M059J (cell line): Measurements from ENCODE around the gene TRIM37. TPM values are rescaled to one million over a fixed set of nuclear protein-coding genes. Genes with fewer than 3 reads are reported as not detected.
"Not testable (repeated sequence)": the region's sequence is repeated elsewhere in the genome, so short reads cannot be mapped to it uniquely, and the experiment has no call there.

Experiments
- DNase-seq: peaks from one replicate; pipeline ENCODE4 v3.0.0-alpha.2; 2012; ENCODE audit warnings: low read depth
- total RNA-seq: library from RNA; depleted of rRNA; stranded (reverse); fragments of >200 nt; shearing (Covaris generic); gene quantifications from 2 replicates; pipeline ENCODE4 v1.2.3, GENCODE V29; 2014

The TRIM37 gene
- total RNA-seq, 1 experiment from 2014 or later, result 35.7 TPM

DNA sequence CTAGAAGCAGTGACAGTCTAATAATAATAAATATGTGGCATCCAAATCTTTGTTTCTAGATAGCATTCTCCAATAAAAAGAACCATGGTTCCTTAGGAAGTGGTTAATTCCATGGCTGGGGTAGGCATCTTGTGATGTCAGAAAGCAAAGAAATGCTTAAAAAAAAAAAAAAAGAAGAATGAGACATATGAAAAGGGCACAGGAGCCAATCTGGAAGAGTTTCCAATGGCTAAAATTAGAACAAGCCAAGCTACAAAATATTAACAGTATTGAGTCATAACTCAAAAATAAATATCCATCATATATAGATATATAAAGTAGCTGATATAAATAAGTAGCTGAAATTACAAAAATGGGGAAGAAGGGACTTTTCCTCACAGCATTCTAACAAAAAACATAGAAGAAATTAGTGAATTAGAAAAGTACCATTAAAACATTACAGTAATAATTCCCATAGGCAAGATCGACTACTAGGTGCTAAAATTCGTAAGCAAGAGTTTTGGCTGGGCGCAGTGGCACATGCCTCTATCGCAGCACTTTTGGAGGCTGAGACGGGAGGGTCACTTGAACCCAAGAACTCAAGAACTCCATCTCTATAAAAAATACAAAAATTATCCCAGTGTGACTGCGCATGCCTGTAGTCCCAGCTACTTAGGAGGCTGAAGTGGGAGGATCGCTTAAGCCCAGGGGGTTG is 111.3 kb downstream of the TRIM37 start:
- no peak for DNase-seq

DNA sequence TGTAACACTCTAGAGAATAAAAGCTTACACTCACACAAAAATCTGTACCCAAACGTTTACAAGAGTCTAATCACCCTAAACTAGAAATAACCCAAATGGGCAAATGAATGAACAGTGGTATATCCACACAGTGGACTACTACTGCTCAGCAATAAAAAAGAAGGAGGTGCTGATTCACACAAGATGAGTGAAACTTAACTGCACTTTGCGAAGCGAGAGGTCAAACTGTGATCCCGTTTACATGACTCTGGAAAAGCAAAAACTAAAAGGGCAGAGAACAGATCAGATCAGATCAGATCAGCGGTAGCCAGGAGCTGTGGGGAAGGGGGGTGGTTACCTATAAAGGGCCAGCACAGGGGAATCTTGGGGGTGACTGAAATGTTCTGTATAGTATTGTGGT is 113.4 kb downstream of the TRIM37 start:
- no peak for DNase-seq

DNA sequence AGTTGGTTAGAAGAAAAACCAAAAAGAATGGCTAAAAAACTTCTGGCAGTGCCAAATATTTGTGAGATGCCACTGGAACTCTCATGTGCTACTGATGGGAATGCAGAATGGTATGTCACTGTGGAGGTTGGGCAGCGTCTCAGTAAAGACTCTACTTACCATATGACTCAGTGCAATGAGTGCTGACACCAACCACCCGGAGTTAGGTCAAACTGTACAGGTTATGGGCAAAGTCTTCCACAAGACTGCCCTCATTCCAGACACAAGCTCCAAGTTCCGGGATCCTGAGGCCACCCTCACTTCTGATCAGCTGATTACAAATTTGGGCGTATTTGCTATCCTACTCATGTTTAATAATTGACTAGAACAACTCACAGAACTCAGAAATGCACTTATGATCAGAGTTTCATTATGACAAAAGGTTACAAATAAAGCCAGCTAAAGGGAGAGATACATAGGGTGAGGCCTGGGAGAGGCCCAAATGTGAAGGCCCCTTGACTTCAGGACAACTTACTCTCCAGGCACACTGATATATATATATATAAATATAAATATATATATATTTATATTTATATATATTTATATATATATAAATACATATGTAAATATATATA is 114.9 kb downstream of the TRIM37 start:
- DNase-seq, result peak; percentile 86

DNA sequence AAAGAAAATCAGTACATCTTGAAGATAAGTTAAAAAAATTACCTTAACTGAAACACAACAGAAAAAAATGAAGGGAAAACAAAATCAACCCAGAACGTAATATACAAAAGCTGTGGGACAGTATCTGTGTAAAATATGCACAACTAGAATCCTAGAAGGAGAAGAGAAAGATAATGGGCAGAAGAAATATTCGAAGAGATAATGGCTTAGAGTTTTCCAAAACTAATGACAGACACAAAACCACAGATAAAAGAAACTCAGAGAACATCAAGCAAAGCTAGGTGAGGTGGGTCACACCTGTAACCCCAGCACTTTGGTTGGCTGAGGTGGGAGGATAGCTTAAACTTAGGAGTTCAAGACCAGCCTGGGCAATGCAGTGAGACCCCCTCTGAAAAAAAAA is 117.1 kb downstream of the TRIM37 start:
- DNase-seq, result no peak

DNA sequence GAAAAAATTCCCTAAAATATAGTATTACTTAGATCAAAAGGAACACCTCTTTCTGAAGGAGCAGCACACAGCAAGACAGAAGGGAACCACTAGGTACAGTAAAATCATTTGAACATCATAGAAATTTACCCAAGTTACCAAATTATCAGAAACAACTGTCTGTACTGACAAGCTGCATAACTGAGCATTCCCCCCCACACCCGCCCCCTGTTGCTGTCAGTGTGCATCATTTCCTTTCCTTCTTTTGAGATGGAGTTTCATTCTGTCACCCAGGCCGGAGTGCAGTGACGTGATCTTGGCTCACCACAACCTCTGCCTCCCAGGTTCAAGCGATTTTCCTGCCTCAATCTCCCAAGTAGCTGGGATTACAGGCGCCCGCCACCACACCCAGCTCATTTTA is 120.7 kb downstream of the TRIM37 start:
- DNase-seq, result no peak

DNA sequence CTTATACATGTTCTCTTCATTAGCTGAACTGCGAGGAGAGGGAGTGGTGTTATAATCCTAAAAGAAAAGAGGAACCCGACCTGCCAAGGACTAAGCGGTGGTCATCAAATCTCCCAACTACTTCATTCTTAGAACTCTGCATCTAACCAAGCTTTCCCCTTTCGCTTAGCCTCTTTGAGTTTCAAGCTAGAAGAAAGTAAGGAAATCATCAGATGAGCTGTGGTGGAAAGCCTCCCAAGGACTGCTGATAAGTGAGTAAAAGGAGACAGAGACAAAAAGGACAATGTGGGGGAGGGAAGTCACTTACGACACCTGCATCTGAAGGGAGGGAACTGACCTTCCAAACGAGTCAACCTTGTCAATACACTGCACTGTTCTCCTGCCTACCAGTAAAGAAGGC is 121.3 kb downstream of the TRIM37 start:
- no peak for DNase-seq

DNA sequence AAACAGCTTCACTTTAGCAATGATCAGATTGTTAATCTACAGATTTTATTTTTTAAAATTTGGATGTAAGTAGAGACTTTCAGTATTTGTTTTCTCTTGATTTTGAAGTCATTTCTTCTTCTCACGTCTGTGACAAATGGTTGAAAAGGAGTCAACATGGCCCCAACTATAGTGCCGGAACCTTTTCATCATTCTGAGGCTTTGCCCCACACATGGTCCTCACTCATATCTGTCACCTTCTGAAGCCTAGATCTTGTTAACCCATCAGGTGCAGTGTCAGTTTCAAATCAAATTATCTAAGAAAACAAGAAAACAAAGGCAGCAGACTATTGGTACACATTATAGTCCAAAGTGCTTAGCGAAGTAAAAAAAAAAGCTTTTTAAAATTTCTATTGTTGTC is 124.1 kb downstream of the TRIM37 start:
- no peak for DNase-seq

DNA sequence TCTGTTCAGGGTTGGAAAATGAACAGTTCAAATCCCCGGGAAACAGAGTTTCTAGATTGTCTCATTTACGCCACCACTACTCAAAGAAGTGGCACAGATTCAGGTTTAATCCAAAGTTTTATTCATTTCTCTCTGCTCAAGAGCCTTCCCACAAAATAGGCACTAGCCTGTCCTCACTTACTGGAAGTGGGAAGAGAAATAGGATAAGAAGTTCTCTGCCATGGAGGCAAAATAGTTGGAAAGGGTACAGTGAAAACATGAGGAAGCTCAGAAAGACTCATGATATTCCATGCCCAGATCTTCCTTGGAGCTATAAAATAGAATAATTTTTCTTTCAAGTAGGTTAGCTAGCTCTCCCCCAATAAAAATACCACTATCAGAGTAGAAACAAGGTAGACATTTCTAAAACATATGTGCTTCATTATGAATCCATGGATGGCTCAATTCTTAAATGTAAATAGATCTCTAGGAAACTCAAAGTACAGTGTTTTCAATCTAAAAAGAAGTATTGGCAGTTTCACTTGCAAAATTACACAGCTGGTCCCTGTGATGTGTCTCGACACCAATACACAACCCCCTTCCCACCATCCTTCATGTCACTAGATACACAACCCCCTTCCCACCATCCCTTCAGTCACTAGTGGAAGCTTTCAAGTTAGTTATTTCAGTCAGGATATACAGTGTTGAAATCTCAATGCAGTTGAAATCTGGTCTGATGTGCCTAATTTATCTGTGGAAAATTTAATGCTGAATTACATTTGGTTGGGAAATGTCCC is 125.8 kb downstream of the TRIM37 start:
- no peak for DNase-seq

DNA sequence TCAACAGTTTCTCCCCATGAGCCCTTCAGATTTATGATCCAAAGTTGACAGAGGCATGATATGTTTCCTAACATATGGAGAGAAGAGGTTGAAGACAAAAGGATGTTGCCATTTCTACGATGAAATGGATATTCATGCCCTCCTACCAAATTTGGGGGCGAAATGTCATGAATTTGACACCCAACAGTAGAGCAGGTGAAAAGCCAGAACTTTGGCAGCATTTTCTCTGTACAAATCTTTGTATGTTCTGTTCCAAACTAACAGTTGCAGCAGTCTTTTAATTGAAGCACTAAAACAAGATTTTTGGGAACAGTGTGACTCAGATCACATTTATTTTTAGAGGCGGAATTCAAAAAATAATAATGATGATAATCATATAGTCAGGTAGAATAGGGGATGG is 130.1 kb downstream of the TRIM37 start:
- DNase-seq, result no peak

DNA sequence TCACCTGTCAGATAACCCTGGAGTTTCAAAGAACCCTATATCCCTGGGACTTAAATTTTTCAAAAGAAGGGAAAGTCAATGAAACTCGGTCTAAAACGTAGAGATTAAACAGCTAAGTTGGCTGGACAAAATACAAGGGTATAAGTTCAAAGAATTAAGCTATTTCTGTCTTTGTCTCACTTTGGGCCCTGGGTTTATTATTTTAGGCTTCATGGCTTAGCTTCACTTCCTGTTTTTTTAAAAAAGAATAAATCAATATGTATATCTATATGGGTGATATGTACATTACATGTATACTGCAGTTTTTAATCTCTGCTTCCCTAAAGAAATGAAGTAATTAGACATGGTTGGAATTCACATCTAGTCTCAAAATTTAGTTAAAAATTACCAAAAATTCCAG is 132.3 kb downstream of the TRIM37 start:
- DNase-seq, result no peak

DNA sequence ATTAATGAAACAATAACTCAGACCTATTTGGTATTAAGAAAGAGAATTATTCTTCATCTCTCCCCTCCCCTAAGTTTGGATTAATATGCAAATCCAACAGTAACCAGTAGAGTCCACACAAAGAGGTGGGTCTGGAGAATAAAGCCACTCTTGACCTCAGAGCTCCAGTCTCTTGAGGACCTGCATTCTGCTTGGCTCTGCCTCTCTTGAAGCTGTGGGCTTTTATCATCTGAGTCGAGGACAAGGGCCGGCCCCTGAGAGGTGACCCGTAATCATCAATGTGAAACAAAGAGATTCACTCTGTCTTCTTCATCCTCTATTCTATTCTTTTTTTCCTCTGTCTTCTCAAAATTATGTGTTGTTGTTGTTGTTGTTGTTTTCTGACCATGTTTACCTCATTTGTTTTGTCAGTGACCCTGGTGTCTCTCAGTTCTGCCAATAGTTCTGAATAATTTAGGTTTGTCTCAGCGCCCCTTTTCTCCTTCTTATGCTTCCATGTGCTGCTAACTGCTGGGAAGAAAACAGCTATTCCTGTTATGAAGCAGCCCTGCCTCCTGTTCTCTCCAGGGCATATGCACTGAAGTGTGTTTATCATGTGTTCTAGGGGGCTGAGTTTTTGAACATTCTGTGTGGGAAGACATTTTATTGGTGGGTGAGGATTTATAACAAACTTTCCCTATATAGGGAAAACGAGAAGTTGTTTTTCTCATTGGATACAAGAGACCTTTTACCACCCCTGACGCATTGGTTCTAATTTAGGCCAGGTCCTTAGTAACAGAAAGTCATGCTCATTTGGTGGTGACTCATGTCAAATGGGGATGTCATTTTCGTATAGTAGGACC is 135.8 kb downstream of the TRIM37 start:
- DNase-seq, result peak; percentile 51

DNA sequence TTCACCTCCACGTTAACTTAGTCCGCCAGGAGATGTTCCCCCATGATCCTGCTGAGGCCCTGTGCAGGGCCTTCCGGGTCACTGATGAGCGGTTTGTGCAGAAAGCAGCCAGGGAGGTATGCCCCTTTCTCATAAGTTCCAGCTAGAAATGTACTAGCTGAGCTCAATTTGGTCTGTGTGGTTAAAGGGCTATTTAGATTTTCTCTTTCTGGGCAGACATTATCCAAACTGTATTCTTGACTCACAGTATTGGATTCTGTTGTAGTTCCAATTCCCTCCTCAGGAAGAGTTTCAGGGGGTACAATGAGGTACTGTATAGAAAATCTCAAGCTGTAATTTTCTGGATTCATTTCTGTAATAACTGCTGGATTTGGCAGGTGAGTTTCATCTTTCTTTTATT is 137.1 kb downstream of the TRIM37 start:
- DNase-seq, result no peak

DNA sequence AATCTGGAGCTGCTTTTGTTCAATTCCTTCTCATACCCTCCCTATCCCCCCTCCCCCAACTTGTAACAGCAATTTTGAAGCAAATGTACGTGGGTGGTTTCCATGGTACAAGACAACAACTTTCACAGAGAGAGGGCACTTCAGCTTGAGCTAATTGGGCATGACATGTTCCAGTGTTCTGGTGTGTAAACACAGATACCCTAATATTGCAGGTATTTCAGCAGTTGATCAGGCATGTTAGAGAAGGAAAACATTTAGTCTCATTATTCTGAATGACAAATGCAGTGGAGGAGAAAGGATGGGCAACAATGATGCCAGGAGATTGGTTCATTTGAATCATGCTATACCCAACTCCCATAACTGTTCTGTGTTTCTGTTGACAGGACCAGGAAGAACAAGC is 137.5 kb downstream of the TRIM37 start:
- peak; percentile 40 for DNase-seq

DNA sequence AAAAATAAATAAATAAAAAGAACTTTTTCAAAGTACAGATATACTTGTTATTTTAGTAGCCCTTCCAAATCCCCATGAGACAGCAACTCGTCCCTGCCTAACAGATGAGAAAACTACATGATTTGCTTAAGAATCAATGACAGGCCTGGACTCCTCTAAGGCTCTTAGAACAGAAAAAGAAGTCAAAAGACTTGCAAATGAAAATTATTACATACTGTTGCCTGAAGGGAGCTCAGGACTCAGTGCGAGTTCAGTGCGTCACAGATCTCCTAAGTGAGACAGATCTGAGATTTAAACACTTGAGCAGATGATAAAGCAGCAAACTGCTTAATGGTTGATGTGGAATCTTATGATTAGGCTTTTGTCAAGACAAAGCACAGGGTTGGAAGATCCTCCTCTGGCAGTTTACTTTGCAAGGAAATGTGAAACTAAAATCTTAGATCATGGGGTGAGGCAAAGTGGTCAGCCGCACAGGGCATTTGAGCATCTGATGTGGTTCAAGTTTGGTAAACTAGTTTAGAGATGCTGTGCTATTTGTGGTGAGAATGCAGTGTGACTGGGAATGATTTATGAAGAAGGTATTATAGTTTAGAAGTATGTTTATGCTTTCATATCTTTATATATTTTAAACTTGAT is 138.1 kb downstream of the TRIM37 start:
- peak; percentile 53 for DNase-seq

DNA sequence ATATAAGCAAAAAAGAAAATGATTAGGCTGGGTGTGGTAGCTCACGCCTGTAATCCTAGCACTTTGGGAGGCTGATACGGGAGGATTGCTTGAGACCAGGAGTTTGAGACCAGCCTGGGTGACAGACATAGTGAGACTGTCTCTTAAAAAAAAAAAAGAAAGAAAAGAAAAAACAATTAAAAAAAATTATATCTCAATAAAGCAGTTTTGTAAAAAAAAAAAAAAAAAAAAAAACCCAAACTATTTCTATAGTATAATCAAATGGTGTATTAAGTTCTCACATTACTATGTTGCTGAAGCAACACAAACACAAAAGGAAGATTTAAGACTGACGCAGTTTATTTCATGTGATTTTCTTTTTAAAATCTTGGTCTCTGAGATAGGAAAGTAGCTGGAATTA is 140.5 kb downstream of the TRIM37 start:
- no peak for DNase-seq

DNA sequence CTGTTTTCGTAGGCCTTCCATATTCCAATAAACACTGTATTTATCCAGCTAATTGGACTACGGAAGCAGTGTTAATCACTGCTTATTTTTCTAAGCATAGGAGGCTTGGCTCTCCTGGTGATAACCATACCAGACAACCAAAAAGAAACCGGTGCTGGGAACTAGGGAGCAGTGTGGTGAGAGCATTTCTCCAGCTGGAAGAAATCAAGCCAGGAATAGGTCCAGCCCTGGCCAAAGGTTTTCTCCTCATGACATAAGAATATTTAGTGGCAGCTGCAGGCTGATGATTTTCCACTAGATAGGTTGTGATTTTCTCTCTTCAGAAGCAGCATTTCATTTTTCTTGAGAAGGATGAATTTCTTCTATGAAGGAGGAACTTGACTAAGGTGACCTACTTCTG is 141.5 kb downstream of the TRIM37 start:
- DNase-seq, result no peak

DNA sequence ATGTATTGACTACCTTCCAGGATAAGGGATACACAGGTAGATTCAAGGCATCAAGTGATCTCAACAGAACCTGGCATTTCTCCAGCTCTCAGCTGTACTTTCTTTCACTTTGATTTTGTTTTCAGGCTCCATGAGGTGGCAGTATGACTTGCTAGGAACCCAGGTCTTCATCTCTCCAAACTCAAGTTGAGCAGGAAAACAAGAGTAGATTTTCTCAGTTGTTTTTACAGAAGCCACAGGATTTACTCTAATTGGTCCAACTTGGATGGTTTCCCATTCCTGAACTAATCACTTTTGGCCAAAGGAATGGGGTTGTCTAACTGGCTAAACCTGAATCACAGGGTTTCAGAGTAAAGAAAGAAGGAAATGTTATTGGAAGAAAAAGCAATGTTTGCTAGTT is 146.6 kb downstream of the TRIM37 start:
- DNase-seq, result peak; percentile 83

DNA sequence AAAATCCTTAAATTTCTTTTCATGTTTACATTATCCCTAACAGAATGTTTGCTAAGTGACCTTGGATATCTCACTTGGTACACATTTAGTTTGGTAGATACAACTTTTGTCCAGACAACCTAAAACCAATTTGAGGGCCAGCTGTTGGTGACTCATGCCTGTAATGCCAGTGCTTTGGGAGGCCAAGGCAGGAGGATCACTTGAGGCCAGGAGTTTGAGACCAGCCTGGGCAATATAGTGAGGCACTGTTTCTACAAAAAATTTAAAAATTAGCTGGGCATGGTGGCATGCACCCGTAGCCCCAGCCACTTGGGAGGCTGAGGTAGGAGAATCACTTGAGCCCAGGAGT is 149.0 kb downstream of the TRIM37 start:
- not testable (repeated sequence) for DNase-seq

DNA sequence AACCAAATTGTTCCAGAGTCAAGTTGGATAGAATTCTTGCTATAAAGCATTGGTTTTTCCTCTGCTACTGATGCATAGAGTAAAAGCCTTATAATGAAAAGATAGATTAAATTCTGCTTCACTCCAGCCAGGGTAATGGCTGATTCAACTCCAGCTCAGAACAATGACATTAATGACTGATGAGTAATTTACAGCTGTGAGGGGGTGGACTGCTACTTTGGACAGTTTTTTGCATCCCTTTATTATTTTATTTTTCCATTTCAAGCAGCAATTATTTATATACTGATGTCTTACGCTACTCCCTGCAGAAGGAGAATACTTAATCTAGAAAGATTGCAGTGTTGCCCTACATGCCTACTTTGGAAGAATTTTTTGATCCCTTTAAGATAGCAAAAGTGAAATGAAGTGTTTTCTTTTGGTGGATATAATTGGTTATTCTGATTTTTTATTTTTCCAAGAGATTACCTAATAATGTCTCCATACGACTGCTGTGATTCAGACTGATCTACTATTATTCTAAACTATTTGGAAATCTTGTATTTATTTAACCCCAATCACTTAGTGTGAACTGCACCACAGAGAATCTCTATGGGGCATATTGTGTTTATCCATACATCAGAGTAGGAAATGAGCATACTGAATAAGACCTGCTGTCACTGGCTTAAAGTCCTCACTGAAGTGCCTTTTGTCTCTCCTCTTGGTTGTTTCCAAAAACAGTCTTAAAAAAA is 149.5 kb downstream of the TRIM37 start:
- peak; percentile 33 for DNase-seq

DNA sequence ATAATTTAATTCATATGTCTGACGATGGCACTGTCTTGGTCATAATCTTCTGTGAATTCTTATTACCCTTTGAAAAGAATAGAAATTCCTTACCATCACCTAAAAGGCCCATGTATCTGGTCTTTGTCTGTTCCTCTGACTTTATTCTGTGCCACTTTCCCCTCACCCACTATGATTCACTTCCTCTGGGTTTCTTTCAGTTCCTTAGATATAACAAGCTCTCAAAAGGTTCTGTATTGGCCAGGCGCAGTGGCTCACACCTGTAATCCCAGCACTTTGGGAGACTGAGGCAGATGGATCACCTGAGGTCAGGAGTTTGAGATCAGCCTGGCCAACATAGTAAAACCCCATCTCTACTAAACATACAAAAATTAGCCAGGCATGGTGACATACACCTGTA is 152.3 kb downstream of the TRIM37 start:
- DNase-seq, result peak; percentile 11

DNA sequence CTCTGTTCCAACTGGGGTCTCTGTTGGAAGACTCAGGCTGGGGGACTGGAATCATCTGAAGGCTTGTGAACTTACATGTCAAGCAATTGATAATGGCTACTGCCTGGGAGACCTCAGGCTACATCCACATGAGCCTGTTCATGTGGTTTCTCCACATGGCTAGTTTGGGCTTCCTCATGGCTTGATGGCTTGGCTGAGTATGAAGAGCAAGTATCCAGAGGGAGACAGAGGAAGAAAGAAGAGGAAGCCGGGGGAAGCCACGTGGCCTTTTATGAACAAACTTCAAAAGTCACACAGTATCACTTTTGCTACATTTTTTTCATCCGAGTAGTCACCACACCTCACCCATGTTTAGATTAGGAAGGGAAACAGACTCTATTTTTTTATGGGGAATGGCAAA is 158.9 kb downstream of the TRIM37 start:
- peak; percentile 3 for DNase-seq
